ENCODE data around the gene PREB. TPM values are rescaled to one million over a fixed set of nuclear protein-coding genes. Genes with fewer than 3 reads are reported as not detected.

The PREB gene
- total and polyA plus RNA-seq, 2 of the 13 experiments (the other 11 are each of a cell fraction or from before 2014, with no cell fraction given) = 112 to 192 TPM

GRCh38 chr2:27089111-27089954 is 45.1 kb downstream of the PREB start (continued):
- TF ChIP-seq AKNA (CRISPR knock-in tag; IDR thresholded peaks at IDR 0.05; ENCODE audit: borderline replicate concordance) (no peak), HIVEP1 (CRISPR knock-in tag; IDR thresholded peaks at IDR 0.05) (no peak), MAZ (IDR thresholded peaks at IDR 0.05; ENCODE audit: borderline replicate concordance, low read depth, low read length) (no peak), MAZ (CRISPR knock-in tag; IDR thresholded peaks at IDR 0.05; ENCODE audit: low read depth) (no peak), TAF1 (CRISPR knock-in tag; IDR thresholded peaks at IDR 0.05) (no peak), EZH2 (conservative IDR thresholded peaks at IDR 0.05; ENCODE audit: low read depth, low read length) (no peak), SALL1 (CRISPR knock-in tag; IDR thresholded peaks at IDR 0.05) (peak; percentile 19; the same call in 1 of the 2 replicates), TCF7L2 (IDR thresholded peaks at IDR 0.05; ENCODE audit: low read depth, low read length) (no peak), RXRB (CRISPR knock-in tag; IDR thresholded peaks at IDR 0.05; ENCODE audit: borderline replicate concordance) (no peak), KDM5A (IDR thresholded peaks at IDR 0.05; ENCODE audit: borderline replicate concordance, low read length) (no peak), ZNF224 (CRISPR knock-in tag; IDR thresholded peaks at IDR 0.05) (no peak), FOSL1 (CRISPR knock-in tag; IDR thresholded peaks at IDR 0.05; ENCODE audit: borderline replicate concordance) (no peak), EHMT2 (IDR thresholded peaks at IDR 0.05; ENCODE audit: borderline replicate concordance, low read depth, low read length) (no peak), ZBTB42 (CRISPR knock-in tag; IDR thresholded peaks at IDR 0.05) (no peak)
- TF ChIP-seq, protein P1, sequence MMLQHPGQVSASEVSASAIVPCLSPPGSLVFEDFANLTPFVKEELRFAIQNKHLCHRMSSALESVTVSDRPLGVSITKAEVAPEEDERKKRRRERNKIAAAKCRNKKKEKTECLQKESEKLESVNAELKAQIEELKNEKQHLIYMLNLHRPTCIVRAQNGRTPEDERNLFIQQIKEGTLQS (CRISPR knock-in tag; IDR thresholded peaks at IDR 0.05) = no peak

Data from HepG2 (cell line).